NCI-H1417 (cell line): ENCODE data around the gene TMEM97.
"Not testable (repeated sequence)": the region's sequence is repeated elsewhere in the genome, so short reads cannot be mapped to it uniquely, and the experiment has no call there.

ENCODE experiments used
- DNase-seq, 3 experiments: peaks; one replicate each; lab custom pipeline; 2025; lab: John Stamatoyannopoulos, UW

TMEM97 gene

DNA sequence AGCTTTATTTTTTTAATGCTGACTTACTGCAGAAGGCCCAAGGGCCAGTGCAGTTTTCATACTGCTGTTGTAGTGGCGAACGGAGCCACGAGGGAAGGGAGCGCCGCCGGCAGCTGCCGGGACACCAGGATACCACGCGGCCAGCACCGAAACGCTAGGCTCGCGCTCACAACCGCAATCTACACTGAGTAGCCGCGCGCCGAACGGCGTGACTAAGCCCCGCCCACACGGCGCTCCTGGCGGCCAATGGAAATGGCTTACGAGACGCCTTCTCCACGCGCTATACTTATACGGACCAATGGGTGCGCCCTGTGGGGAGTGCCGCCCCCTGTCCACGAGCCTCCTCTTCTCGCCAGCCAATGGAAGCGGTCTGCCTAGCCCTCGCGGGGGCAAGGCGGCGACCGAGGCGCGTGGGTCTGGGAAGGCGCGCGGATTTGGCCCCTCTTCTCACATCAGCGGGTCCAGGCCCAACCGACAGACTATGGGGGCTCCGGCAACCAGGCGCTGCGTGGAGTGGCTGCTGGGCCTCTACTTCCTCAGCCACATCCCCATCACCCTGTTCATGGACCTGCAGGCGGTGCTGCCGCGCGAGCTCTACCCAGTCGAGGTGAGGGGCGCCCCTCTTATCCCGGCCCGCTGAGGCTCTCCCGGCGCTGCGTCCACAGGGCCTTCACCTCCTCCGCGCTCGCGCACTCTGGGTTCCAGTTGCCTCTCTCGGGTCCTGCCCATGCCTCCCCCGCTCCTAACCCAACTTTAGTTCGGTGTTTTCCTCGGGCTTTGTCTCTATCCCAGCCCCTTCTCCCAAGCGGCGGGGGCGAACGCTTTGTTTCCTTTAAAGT, at the start of gene TMEM97:
TMEM97 (plus strand) TSS at position 442 of the 839 bp plus-strand sequence; CDS start at position 482, 40 bp downstream.
- DNase-seq: peak; percentile 98 to 99 (median 98)

DNA sequence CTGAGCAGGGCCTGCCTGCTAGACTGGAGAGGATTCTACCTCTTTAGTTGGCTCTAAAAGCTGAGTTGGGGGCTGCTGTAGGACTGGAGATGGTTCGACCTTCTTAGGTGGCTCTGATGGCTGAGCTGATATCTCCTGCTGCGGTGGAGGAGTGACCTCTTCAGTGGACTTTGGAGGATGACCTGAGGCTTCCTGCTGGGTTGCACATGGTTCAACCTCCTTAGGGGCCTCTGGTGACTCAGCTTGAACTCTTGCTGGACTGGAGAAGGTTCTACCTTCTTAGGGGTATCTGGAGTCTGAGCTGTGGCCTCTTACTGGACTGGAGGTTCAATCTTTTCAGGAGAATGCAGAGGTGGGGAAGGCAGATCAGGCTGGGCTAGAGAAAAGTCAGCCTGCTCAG, 48.9 kb upstream of the TMEM97 start:
- no peak for DNase-seq

DNA sequence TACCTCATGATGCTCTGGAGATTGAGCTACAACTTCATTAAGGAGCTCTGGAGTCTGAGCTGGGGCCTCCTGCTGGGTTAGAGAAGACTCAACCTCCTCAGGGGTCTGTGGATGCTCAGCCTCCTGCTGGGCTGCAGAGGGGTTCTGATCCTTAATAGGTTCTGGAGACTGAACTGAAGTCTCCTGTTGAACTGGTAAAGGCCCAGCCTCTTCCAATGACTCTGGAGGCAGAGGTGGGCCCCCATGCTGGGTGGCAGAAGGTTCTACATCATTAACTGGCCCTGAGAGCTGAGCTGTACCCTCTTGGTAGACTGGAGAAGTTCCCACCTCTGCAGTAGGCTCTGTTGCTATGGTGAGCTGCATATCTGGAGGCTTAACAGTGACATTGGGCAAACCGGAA, 48.1 kb upstream of the TMEM97 start:
- no peak for DNase-seq

DNA sequence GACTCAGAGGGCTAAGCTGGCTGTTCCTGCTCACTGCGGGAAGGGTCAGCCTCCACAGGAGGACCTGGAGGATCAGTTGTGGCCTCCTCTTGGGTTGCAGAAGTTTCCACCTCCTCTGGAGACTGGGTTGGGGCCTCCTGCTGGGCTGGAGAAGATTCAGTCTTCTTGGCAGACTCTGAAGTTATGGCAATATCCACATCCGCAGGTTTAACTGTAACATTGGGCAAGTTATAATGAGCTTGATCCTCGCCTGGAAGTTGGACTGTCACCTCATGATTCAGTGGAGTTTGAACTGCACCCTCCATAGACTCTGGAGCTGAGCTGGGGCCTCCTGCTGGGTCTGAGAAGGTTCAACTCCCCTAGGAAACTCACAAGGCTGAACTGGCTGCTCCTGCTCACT, 47.6 kb upstream of the TMEM97 start:
- no peak for DNase-seq

DNA sequence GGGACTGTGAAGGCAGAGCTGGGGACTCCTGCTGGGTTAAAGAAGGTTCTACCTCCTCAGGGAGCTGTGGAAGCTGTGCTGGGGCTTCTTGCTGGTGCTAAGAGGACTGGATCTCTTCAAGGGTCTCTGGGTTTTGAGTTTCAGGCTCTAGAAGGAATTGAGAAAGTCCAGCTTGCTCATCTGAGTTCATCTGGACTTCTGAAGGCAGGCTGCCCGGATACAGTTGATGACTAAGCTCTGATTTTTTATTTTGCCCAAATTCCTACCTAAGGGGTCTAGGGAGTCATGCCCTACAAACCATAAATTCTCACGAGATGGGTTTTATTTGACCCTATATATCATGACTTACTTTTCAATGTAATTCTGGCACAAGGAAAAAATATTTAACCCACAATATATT, 46.8 kb upstream of the TMEM97 start:
- no peak for DNase-seq

DNA sequence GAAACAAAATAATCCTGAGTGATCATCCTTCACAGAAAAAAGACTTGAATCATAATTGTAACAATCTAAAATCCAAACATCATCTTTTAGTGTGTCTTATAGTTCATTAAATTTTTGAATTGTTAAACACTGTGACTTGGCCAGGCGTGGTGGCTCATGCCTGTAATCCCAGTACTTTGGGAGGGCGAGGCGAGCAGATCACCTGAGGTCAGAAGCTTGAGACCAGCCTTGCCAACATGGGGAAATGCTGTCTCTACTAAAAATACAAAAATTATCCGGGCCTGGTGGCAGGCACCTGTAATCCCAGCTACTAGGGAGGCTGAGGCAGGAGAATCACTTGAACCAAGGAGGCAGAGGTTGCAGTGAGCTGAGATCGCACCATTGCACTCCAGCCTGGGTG, 45.7 kb upstream of the TMEM97 start:
- not testable (repeated sequence) for DNase-seq

DNA sequence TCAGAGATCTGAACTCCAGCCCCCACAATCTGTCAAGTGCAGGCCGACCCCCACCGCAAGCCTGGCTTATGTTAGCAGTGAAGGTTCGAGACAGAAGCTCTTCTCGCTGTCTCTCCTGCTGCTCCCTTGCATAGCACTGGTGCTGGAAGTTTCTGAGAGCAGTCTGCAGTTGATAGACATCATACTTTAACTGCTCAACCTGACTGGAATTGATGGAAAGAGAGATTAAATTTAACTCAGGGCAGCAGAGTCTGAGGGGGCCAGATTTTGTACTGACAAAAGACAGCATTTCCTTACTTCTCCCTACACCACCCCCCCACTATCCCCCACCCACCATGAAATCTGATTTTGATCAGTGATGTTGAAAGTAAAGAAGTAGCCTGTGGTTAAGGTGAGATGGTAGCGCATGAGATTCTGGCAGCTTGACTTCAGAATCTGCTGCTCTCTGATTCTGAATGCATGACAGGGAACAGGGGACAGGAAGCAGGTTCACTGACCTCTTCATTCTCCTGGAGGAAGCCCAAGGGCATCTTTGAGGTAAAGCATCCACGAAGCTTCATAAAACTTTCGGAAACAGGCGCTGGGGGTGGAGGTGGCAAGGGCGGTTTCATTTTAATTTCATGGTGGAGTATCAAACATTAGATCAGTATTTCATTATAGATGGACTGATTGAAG, 44.3 kb upstream of the TMEM97 start:
- DNase-seq: no peak

DNA sequence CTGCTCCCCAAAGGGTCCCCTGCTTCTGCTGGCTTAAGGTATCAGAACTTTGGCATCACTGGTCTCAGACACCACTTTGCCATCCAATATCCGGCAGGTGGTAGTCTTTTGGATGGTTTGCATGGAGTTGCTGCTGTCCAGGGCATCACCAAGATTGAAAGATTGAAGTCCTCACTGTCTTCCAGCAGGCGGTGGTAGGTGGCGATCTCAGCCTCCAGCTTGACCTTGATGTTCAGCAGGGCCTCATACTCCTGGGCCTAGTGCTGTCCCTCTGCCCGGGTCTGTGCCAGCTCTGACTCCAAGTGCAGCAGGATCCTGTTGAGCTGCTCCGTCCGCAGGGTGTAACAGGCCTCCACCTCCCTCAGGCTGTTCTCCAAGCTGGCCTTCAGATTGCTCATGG, 43.0 kb upstream of the TMEM97 start:
- no peak for DNase-seq

DNA sequence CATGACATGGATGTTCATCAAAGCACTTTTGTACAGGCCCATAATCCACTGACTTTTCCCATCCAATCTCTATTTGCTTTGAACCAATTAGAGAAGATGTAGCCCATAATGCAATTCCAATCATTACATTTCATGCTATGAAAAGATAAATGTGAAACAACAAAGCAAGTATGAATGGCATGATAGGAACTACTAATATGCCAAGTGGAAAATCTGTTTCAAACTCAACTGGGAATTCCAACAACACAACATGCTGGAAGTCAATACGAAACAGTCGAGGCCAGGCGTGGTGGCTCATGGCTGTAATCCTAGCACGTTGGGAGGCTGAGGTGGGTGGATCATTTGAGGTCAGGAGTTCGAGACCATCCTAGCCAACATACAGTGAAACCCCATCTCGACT, 39.6 kb upstream of the TMEM97 start:
- DNase-seq: no peak

DNA sequence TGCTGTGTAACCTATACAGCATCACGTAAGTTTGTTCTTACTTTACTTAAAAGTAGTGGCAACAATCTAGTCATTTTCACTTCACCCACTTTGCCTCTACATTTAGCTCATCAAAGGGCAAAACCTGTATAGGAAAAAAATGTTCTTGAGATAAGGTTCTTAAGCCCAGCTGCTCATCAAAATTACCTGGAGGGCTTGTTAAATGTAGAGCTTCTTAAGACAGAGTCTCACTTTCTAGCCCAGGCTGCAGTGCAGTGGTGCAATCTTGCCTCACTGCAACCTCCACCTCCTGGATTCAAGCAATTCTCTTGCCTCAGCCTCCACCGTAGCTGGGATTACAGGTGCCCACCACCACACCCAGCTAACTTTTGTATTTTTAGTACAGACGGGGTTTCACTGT, 38.2 kb upstream of the TMEM97 start:
- no peak for DNase-seq

DNA sequence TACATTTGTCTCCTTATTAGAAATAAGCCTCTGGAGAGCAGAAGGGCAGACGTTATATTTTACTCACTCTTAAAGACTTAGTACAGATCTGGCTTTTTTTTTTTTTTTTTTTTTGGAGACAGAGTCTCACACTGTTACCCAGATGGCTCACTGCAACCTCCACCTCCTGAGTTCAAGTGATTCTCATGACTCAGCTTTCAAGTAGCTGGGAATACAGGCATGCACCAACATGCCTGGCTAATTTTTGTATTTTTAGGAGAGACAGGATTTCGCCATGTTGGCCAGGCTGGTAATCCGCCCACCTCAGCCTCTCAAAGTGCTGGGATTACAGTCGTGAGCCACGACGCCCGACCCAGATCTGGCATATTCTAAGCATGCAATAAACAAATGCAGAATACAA, 36.4 kb upstream of the TMEM97 start:
- peak; percentile 30 to 79 (median 38) for DNase-seq

DNA sequence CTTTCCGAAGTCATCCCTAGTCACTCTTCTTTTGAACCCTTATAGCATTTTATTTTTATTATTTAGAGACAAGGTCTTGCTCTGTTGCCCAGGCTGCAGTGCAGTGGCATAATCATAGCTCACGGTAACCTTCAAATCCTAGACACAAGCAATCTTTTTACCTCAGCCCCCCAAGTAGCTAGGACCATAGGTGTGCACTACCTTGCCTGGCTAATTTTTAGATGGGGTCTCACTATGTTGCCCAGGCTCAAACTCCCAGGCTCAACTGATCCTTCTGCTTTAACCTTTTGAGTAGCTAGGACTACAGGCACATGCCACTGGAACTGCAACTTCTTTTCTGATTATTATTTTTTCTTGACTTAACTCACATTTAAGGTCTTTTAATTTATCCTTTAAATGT, 33.0 kb upstream of the TMEM97 start:
- DNase-seq: no peak

DNA sequence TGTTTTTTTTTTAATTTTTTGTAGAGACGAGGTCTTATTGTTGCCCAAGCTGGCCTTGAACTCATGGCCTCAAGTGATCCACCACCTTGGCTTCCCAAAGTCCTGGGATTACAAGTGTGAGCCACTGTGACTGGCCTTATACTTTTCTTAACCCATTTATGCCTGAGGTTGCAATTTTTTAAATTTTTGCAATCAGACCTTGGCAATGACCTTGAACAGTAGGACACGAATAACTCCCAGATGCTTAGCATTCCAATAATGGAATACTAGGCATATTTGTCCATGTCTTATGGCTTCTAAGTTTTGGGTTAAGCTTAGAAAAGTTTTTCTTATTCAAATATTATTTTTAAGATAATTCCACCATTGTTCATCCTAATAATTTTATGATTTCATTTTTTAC, 28.3 kb upstream of the TMEM97 start:
- DNase-seq: no peak

DNA sequence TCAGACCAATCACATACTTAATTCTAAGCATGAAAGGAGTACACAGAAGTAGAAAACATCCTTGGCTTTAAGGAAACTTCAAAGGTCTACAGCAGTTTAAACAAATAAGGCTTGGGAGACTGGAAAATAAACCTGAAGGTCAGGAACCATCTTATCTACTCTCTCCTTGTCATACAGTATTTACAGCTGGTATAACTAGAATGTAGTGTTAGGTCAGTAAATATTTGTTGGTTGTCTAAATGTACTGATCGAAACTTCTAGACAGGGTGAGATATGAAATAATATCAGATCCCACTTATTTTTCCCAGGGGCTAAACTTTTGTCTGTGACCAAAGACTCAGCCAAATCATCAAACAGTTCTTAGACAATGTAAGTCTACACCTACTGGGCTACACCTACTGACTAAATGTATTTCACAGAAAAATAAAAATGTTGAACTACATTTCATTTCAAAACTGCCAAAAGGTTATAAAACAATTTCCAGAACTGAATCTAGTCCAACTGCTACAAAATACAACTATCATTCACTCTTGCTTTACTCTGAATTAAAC, 27.1 kb upstream of the TMEM97 start:
- DNase-seq: no peak

DNA sequence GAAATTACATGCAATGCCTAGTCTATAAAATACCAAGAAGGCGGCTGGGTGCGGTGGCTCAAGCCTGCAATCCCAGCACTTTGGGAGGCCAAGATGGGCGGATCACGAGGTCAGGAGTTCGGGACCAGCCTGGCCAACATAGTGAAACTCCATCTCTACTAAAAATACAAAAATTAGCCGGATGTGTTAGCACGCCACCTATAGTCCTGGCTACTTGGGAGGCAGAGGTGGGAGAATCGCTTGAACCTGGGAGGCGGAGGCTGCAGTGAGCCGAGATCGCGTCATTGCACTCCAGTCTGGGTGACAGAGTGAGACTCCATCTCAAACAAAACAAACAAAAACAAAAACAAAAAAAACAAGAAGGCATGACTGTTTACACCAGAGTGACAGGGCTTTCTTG, 26.1 kb upstream of the TMEM97 start:
- not testable (repeated sequence) for DNase-seq

DNA sequence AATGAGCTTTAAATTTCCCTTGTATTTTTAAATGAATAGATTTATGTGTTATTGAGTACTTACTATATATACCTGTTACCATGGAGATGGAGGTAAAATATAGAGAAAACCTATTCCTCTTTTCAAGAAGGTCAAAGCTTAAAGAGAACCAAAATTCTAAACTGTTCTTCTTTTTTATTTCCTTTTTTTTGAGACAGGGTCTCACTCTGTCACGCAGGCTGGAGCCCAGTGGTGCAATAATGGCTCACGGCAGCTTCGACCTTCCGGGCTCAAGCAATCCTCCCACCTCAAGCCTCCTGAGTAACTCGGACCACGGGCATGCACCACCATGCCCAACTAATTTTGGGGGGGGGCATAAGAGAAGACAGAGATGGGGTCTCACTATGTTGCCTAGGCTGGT, 25.0 kb upstream of the TMEM97 start:
- no peak for DNase-seq

DNA sequence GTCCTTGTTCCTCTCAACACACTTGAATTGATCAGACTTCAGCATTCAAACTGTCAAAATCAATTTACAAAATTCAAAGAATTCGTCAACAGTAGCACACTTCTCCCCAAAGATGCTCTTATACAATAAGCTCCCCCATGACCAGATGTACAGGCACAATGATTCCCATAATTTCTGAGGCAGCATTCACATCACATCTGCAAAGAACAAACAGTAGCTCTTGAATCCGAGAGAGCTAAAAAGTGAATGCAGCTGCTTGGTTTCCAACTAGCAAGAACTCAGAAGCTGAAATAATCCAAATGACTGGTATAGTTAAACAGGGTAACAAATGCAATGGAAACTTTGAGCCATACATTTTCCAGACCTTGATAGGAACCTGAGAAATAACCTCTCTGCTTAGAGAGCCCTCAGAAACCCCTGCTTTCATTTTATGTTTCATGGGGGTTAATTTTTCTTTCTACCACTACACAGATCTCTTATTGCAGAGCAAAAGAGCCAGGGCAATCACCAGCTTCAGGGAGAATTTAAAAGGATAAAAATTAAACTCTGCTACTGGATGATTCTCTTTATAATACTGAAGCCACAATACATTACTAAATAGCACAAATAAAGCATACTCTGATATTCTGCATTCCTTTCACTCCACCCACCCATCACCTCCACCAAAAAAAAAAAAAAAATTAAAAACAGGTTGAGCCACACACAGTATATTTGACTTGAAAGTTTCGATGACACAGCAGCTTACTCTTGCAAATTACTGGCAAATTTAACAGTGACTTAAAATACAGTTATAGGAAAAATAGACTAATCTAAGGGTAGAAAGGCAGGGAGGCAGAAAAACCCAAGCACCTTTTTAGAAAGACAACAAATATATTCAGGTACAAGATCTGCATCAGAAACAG, 23.1 kb upstream of the TMEM97 start:
- no peak for DNase-seq

DNA sequence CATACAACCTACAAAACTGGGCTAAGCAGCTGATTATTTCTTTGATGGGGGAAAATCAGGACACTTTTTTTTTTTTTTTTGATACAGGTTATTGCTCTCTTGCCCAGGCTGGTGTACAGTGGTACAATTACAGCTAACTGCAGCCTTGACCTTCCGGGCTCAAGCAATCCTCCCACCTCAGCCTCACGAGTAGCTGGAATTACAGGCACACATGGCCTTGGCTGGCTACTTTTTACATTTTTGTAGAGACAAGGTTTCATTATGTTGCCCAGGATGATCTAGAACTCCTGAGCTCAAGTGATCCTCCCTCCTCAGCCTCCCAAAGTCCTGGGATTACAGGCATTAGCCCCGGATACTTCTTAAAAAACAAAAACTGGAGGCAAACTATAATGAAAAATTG, 20.6 kb upstream of the TMEM97 start:
- DNase-seq: no peak

DNA sequence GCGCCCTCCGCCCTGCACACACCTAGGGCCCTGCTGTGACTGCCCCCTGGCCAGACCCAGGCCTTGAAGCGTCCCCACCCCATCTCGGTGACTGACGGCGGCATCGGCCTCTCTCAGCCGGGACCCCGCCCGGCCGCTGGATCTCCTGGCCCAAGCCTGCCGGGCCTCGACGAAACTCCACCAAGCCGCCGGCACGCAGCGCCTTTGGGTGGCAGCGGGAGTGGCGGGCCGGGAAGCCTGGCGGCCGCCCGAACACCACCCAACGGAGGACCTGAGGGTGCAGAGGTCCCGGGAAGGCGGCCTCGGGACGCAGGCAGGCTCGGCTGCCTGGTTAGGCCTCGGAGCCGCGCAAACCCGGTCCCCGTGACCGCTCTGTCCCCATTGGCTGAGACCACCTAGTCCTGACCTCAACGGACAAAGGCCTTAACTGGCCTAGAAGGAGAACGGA, 12.0 kb upstream of the TMEM97 start:
- no peak for DNase-seq

DNA sequence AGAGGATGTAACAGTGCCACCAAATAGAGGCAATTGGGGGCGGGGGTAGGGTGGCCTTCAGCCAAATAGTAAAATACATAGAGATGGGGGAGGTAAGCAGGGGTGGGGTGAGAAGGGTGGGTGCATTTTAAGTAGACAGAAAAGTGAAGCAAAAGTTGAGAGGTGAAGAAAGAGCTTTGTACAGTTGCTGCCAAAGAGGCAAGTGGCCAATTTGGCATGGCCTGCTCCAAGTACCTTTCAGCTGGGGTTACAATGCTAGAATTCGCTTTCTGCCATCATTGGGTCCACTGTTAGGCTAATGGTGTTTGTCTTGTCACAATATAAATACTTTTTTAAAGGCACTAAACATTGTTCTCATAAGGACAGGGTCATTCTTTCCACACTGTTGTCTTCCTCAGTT, 5.2 kb upstream of the TMEM97 start:
- DNase-seq: no peak

DNA sequence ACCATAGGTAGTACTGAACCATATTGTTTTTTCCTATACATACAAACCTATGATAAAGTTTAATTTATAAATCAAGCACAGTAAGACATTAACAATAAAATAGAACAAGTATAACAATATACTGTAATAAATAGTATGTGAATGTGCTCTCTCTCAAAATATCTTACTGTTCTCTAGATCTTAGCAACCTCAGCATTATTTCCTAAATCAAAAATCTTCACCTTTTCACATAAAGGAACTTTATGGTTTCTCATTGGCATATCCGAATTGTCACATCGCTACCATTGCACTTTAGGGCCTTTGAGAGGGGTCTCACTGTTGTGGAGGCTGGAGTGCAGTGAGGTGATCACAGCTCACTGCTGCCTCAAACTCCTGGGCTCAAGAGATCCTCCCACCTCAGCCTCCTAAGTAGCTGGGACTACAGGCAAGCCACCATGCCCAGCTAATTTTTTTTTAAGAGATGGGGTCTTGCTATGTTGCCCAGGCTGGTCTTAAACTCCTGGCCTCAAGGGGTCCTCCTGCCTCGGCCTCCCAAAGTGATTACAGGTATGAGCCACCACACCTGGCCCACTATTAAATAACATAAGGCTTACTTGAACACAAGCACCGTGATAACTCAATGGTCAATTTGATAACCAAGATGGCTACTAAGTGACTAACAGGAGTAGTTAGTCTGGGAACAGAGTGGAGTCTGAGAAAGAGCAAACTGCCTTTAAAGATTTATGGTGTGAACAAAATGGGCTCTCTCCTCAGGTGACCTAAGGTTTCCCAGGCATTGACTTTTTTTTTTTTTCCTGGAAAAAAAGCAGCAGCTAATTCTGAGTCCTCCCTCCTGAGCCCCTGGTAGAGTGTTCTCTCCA, 2.9 kb upstream of the TMEM97 start:
- DNase-seq: no peak
